Mucosa of descending colon (tissue), 3 donors: ENCODE data around the gene ETNK1. TPM values are rescaled to one million over a fixed set of nuclear protein-coding genes. Genes with fewer than 3 reads are reported as not detected.

Experiments
- ATAC-seq: fragments of 200-7000 bp; cut with Tn5 transposase; one replicate; pipeline ENCODE4 v1.9.1; 2020; ENCODE audit warnings: mild to moderate bottlenecking, moderate library complexity
- DNase-seq, 3 donors: peaks; one replicate each; pipeline ENCODE4 v3.0.0-alpha.2; 2020
- H3K36me3 ChIP-seq: fragments of 200-600 bp; one replicate; pipeline ENCODE4 v1.8.0; 2021; ENCODE audit warnings: low read depth, mild to moderate bottlenecking
- H3K4me1 ChIP-seq: fragments of 200-600 bp; one replicate; pipeline ENCODE4 v1.8.0; 2021; ENCODE audit warnings: low read depth, mild to moderate bottlenecking
- H3K4me3 ChIP-seq: fragments of 200-600 bp; one replicate; pipeline ENCODE4 v1.8.0; 2021; ENCODE audit warnings: mild to moderate bottlenecking
- H3K9me3 ChIP-seq: fragments of 200-600 bp; one replicate; pipeline ENCODE4 v1.8.0; 2021; ENCODE audit warnings: mild to moderate bottlenecking
- intact Hi-C, 2 donors: fragments of 100-400 bp; cut with DNase I in 1 of 2; cut with micrococcal nuclease in 1 of 2; formaldehyde crosslinking; loops; one replicate each; pipeline versions ENCODE4 v1.11.0 to v1.11.1; 2022; cut with DNase I, micrococcal nuclease
- total RNA-seq, 3 donors: library from RNA; stranded (reverse); fragmentation: NEBNext Ultra II Directional in 2 of 3; extraction: Animal tissue kit (Norgen Biotek cat#: 25700) in 2 of 3; gene quantifications; one replicate each; pipeline versions ENCODE4 v1.2.1 to v1.2.4, GENCODE V29; 2021 to 2023
- TF ChIP-seq, protein P1 (sequence below): fragments of 200-600 bp; IDR thresholded peaks from one replicate; pipeline ENCODE4 v1.8.0; 2022; ENCODE audit warnings: antibody characterized with exemption, mild to moderate bottlenecking
- donor health status: DM: no; HTN: no; CAD: no; lungs with moderate emphysema.
- donor health status: DM: no; HTN: no; CAD: no.
- donor health status: DM: no; HTN: yes; CAD: no.

Gene ETNK1
- total RNA-seq, 3 donors from 2014 or later, result 81.3 to 166 (median 115) TPM

- Histone ChIP-seq H3K9me3 (no peaks in the 10 kb centered on the region), H3K4me3 (no peak overlapping the region), H3K36me3 (no peaks in the 10 kb centered on the region), H3K4me1 (no peaks in the 10 kb centered on the region)
- ATAC-seq (no peak), DNase-seq (no peak)
- intact Hi-C loops, result no loop called here
- TF ChIP-seq, protein P1, sequence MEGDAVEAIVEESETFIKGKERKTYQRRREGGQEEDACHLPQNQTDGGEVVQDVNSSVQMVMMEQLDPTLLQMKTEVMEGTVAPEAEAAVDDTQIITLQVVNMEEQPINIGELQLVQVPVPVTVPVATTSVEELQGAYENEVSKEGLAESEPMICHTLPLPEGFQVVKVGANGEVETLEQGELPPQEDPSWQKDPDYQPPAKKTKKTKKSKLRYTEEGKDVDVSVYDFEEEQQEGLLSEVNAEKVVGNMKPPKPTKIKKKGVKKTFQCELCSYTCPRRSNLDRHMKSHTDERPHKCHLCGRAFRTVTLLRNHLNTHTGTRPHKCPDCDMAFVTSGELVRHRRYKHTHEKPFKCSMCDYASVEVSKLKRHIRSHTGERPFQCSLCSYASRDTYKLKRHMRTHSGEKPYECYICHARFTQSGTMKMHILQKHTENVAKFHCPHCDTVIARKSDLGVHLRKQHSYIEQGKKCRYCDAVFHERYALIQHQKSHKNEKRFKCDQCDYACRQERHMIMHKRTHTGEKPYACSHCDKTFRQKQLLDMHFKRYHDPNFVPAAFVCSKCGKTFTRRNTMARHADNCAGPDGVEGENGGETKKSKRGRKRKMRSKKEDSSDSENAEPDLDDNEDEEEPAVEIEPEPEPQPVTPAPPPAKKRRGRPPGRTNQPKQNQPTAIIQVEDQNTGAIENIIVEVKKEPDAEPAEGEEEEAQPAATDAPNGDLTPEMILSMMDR, result no peak
Observed at GRCh38 chr12:22662356-22662755, 37.4 kb downstream of the ETNK1 start.

GRCh38 chr12:22665476-22665875 lies 40.5 kb downstream of the ETNK1 start:
- H3K4me3 ChIP-seq, result no peak overlapping the region
- H3K9me3 ChIP-seq, result no peaks in the 10 kb centered on the region
- no peaks in the 10 kb centered on the region for H3K4me1 ChIP-seq
- no peaks in the 10 kb centered on the region for H3K36me3 ChIP-seq
- intact Hi-C loops, result no loop called here
- DNase-seq, result no peak
- no peak for ATAC-seq
- TF ChIP-seq, protein P1, result no peak

DNA sequence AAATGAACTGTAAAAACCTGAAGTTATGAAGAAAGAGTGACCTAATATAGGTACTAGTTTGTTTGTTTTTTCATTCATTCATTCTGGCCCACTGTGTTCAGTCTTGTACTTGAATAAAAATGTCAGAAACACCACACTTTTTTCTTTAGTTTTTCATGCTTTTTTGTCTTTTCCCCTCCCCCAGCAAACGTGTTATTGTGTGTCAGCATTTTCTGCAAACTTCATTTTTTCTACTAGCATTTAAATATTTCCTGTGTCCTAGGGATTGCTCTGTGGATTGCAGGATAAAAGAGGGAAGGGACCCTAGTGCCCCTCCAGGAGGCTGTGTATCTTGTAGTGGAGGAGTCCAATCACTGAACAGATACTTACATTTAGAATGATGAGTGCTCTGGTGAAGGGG lies 42.2 kb downstream of the ETNK1 start:
- Histone ChIP-seq H3K36me3 (no peaks in the 10 kb centered on the region), H3K4me1 (no peaks in the 10 kb centered on the region), H3K9me3 (no peaks in the 10 kb centered on the region), H3K4me3 (no peak overlapping the region)
- ATAC-seq (no peak), DNase-seq (no peak)
- TF ChIP-seq, protein P1, result no peak
- intact Hi-C loops, result no loop called here

GRCh38 chr12:22668441-22668840 lies 43.5 kb downstream of the ETNK1 start:
- Histone ChIP-seq H3K36me3 (no peaks in the 10 kb centered on the region), H3K9me3 (no peaks in the 10 kb centered on the region), H3K4me1 (no peaks in the 10 kb centered on the region), H3K4me3 (no peak overlapping the region)
- TF ChIP-seq, protein P1, result no peak
- no peak for ATAC-seq
- no peak for DNase-seq
- intact Hi-C loops, result no loop called here

DNA sequence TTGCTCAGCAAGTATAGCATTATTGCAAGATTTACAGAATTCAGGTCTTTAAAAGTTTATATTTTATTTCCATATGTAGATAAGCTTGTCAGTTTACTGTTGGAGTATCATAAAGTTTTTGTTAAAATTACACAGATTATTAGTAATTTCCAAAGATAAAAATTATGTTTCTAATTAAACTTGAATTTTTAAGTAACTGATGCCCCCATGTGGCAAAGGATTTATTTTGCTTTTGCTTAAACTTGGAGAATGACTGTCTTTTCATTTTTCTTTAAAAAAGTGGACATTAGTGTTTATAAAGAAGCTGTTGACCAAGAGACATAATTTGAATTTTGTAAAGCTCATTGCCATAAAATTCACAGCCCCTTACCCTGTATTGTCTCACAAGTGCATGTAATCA lies 45.8 kb downstream of the ETNK1 start:
- no peaks in the 10 kb centered on the region for H3K4me1 ChIP-seq
- ATAC-seq, result no peak

More for the DNA sequence above, 45.8 kb downstream of the ETNK1 start:
- Histone ChIP-seq H3K36me3 (no peaks in the 10 kb centered on the region), H3K9me3 (no peaks in the 10 kb centered on the region), H3K4me3 (no peak overlapping the region)
- intact Hi-C loops, result no loop called here
- no peak for DNase-seq
- TF ChIP-seq, protein P1, result no peak
